Hepatocyte (in vitro differentiated cells): ENCODE data around the gene AP3S2.

ENCODE experiments used
- EZH2 ChIP-seq: fragments of 200-600 bp; sonication (generic); IDR thresholded peaks from 2 replicates; pipeline ENCODE4 v1.6.1; 2016; ENCODE audit warnings: antibody characterized with exemption, mild to moderate bottlenecking, borderline replicate concordance
- EZH2phosphoT487 ChIP-seq: fragments of 200-600 bp; sonication (generic); IDR thresholded peaks from one replicate; pipeline ENCODE4 v1.6.1; 2018; ENCODE audit warnings: antibody characterized with exemption, mild to moderate bottlenecking, low read depth, moderate library complexity; ENCODE audit not compliant: unreplicated experiment, severe bottlenecking
- TF ChIP-seq, protein P1 (sequence below): fragments of 200-600 bp; sonication (generic); IDR thresholded peaks from 2 replicates; pipeline ENCODE4 v1.5.1; 2016; ENCODE audit warnings: antibody characterized with exemption, mild to moderate bottlenecking; ENCODE audit not compliant: poor library complexity

DNA sequence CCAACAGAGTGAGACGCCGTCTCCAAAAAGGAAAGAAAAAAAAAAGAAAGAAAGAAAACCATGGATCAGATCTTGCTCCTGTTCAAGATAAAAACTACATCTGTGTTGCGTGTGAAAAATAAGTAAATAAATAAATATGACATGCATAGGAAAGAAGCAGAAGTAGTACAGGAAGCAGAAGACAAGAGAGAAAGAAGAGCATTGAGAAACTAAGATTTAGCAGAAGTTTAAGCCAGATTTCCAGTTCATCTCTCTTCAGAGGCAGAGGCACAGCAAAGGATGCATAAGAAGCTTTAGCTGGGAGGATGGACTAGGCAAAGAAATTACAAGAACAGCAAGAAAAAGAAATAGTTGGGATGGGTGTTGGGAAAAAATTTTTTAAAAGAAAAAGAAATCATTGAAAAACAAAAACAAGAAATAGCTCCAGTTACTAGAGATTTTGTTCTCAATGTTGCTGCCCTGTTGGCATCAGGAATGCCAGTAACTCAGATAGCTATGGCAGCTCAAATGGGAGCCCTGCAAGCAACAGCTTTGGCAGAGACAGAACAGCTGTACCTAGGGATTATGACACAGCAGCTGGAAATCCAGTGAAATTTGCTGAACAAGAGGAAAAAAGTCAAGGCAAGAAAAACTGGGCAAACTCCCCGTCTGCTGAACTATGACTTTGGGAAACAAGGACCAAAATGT is 17.3 kb downstream of the AP3S2 start:
- TF ChIP-seq, protein P1, sequence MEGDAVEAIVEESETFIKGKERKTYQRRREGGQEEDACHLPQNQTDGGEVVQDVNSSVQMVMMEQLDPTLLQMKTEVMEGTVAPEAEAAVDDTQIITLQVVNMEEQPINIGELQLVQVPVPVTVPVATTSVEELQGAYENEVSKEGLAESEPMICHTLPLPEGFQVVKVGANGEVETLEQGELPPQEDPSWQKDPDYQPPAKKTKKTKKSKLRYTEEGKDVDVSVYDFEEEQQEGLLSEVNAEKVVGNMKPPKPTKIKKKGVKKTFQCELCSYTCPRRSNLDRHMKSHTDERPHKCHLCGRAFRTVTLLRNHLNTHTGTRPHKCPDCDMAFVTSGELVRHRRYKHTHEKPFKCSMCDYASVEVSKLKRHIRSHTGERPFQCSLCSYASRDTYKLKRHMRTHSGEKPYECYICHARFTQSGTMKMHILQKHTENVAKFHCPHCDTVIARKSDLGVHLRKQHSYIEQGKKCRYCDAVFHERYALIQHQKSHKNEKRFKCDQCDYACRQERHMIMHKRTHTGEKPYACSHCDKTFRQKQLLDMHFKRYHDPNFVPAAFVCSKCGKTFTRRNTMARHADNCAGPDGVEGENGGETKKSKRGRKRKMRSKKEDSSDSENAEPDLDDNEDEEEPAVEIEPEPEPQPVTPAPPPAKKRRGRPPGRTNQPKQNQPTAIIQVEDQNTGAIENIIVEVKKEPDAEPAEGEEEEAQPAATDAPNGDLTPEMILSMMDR, result no peak
- TF ChIP-seq EZH2phosphoT487 (no peak), EZH2 (no peak)
